HepG2 (cell line): Measurements from ENCODE around the gene COL27A1. TPM values are rescaled to one million over a fixed set of nuclear protein-coding genes. Genes with fewer than 3 reads are reported as not detected.

Experiments
- ATAC-seq: fragments of 200-7000 bp; cut with Tn5 transposase; 3 replicates; pipeline ENCODE4 v1.9.1; 2020; ENCODE audit warnings: mild to moderate bottlenecking, moderate library complexity
- BruUV-seq: library from RNA; stranded (reverse); fragments of 400-500 nt; replicated peaks from 2 replicates; lab custom pipeline; 2021; lab: Mats Ljungman, UMichigan
- CTCF ChIA-PET: fragments of 300-600 bp; formaldehyde crosslinking; extraction: SDS; loops from one replicate; lab custom pipeline; 2021; ENCODE audit warnings: low total read pairs, inconsistent platforms, low intra/inter-chr PET ratio; lab: Yijun Ruan, JAX
- POLR2A ChIA-PET: fragments of 350-600 bp; sonication (Branson Sonifier 250); formaldehyde crosslinking; loops from one replicate; lab custom pipeline; 2020; ENCODE audit warnings: antibody characterized with exemption, inconsistent platforms; lab: Yijun Ruan, JAX
- DNase-seq: peaks from one replicate; pipeline ENCODE4 v3.0.0-alpha.2; 2015; ENCODE audit warnings: low spot score
- FAIRE-seq: peaks from 3 replicates; lab custom pipeline; 2011; peaks lifted over from hg19 to GRCh38; lab: Jason Lieb, UNC
- H2AFZ ChIP-seq: one replicate; pipeline ENCODE4 v1.6.1; 2011; ENCODE audit warnings: low read length, inconsistent platforms
- H3K27ac ChIP-seq: fragments of 300-600 bp; 3 replicates; pipeline ENCODE4 v1.8.0; 2011; ENCODE audit warnings: mixed run types, mild to moderate bottlenecking, mixed read lengths, low read length, inconsistent platforms; ENCODE audit not compliant: insufficient read depth; ENCODE audit errors: extremely low read length
- H3K27me3 ChIP-seq, 2 experiments: fragments of 200-600 bp in 1 of 2; 2 replicates in 1 of 2; 3 replicates in 1 of 2; pipeline versions ENCODE4 v1.6.0 to v1.8.0; 2011; ENCODE audit warnings: low read length in 2 of 2, mild to moderate bottlenecking in 2 of 2, moderate library complexity in 2 of 2, inconsistent platforms in 1 of 2; ENCODE audit not compliant: insufficient read depth in 2 of 2, control insufficient read depth in 1 of 2
- H3K36me3 ChIP-seq, 2 experiments: fragments of 200-600 bp in 1 of 2; replicated peaks in 1 of 2; 2 replicates in 1 of 2; 3 replicates in 1 of 2; pipeline versions ENCODE4 v1.5.1 to v1.8.0; 2011; ENCODE audit warnings: low read length in 2 of 2, inconsistent platforms in 1 of 2; ENCODE audit not compliant: insufficient read depth in 2 of 2, control insufficient read depth in 1 of 2
- H3K4me1 ChIP-seq: 2 replicates; pipeline ENCODE4 v1.5.1; 2012; ENCODE audit warnings: low read length, inconsistent platforms; ENCODE audit not compliant: insufficient read depth
- H3K4me2 ChIP-seq: 2 replicates; pipeline ENCODE4 v1.6.0; 2011; ENCODE audit warnings: low read depth, low read length, inconsistent platforms
- H3K4me3 ChIP-seq, 3 experiments: fragments of 200-600 bp in 1 of 3; sonication (generic), shearing (Covaris generic) in 1 of 3; replicated peaks in 1 of 3; 2 replicates each; pipeline ENCODE4 v1.5.1; 2011 to 2016; ENCODE audit warnings: low read length in 3 of 3, inconsistent platforms in 2 of 3, low read depth in 2 of 3, mild to moderate bottlenecking in 2 of 3, control low read depth in 1 of 3, mixed read lengths in 1 of 3; ENCODE audit not compliant: insufficient read depth in 1 of 3
- H3K79me2 ChIP-seq: one replicate; pipeline ENCODE4 v1.6.1; 2011; ENCODE audit warnings: low read length, inconsistent platforms; ENCODE audit not compliant: insufficient read depth
- H3K9ac ChIP-seq: 2 replicates; pipeline ENCODE4 v1.6.0; 2011; ENCODE audit warnings: mild to moderate bottlenecking, low read depth, low read length, inconsistent platforms; ENCODE audit not compliant: insufficient read depth
- H3K9me3 ChIP-seq: 2 replicates; pipeline ENCODE4 v1.5.1; 2012; ENCODE audit warnings: mild to moderate bottlenecking, low read length
- H4K20me1 ChIP-seq: 2 replicates; pipeline ENCODE4 v1.6.0; 2011; ENCODE audit warnings: inconsistent platforms, mild to moderate bottlenecking, low read length, moderate library complexity; ENCODE audit not compliant: insufficient read depth
- IKZF1 ChIP-seq: fragments of 450-650 bp; IDR thresholded peaks from 2 replicates; pipeline ENCODE4 v1.7.1; 2016
- JDP2 ChIP-seq: sonication (generic); formaldehyde crosslinking; IDR thresholded peaks from 2 replicates; pipeline ENCODE4 v1.8.1; 2022; ENCODE audit warnings: missing genetic modification reagents, borderline replicate concordance
- NFYB ChIP-seq: sonication (generic); formaldehyde crosslinking; IDR thresholded peaks from 2 replicates; pipeline ENCODE4 v1.4.0; 2020; ENCODE audit warnings: missing genetic modification reagents
- NR3C1 ChIP-seq: sonication (generic); formaldehyde crosslinking; IDR thresholded peaks from 2 replicates; pipeline ENCODE4 v1.4.0; 2020; ENCODE audit warnings: missing genetic modification reagents
- ZFP1 ChIP-seq: IDR thresholded peaks from 2 replicates; pipeline ENCODE4 v1.6.1; 2016
- ZFX ChIP-seq: sonication (generic); formaldehyde crosslinking; IDR thresholded peaks from 2 replicates; pipeline ENCODE4 v1.4.0; 2020; ENCODE audit warnings: mild to moderate bottlenecking, low read depth, missing genetic modification reagents, moderate library complexity
- ZNF101 ChIP-seq: sonication (generic); formaldehyde crosslinking; IDR thresholded peaks from 2 replicates; pipeline ENCODE4 v1.4.0; 2020; ENCODE audit warnings: mild to moderate bottlenecking, low read depth, missing genetic modification reagents, borderline replicate concordance
- ZNF761 ChIP-seq: sonication (generic); formaldehyde crosslinking; conservative IDR thresholded peaks from 2 replicates; pipeline ENCODE4 v1.4.0; 2020; ENCODE audit warnings: mild to moderate bottlenecking, missing genetic modification reagents
- WGBS: methylation state at CpG from one replicate; pipeline ENCODE4 v1.1.6; 2017; ENCODE audit warnings: low lambda C conversion rate; 5-methylcytosine and 5-hydroxymethylcytosine counted together
- in situ Hi-C: cut with HindIII; loops from 2 replicates; pipeline ENCODE4 v1.10.0; 2017; ENCODE audit warnings: low pct_unique_long_range_greater_than_20kb; ENCODE audit not compliant: extremely low pct_ligation_motif_present
- intact Hi-C: fragments of 100-400 bp; cut with micrococcal nuclease; formaldehyde crosslinking; loops from one replicate; pipeline ENCODE4 v1.10.0; 2022; ENCODE audit not compliant: unreplicated experiment
- polyA plus RNA-seq, 8 experiments: library from polyadenylated mRNA; depleted of rRNA in 3 of 8; stranded (reverse) in 7 of 8; unstranded in 1 of 8; fragments of >200 nt; fragmentation: Illumina TruSeq in 4 of 8; extraction: Trizol in 4 of 8; gene quantifications; 2 replicates each; pipeline versions ENCODE4 v1.2.1 to v1.2.3, GENCODE V29; 2011 to 2016; ENCODE audit warnings: low read depth in 4 of 8, missing spikeins in 1 of 8, mixed read lengths in 1 of 8; ENCODE audit not compliant: insufficient read depth in 1 of 8
- total RNA-seq, 5 experiments: library from RNA; depleted of rRNA; stranded (reverse); fragments of >200 nt; fragmentation: Illumina TruSeq; extraction: Trizol; gene quantifications; 2 replicates each; pipeline ENCODE4 v1.2.3, GENCODE V29; 2016; ENCODE audit warnings: low read depth in 1 of 5
- TF ChIP-seq, protein P1 (sequence below): sonication (generic); formaldehyde crosslinking; IDR thresholded peaks from 2 replicates; pipeline ENCODE4; 2020; ENCODE audit warnings: missing genetic modification reagents, mild to moderate bottlenecking, borderline replicate concordance
- TF ChIP-seq, protein P2 (sequence below): sonication (generic); formaldehyde crosslinking; IDR thresholded peaks from 2 replicates; pipeline ENCODE4 v1.5.0; 2020; ENCODE audit warnings: mild to moderate bottlenecking, missing genetic modification reagents, borderline replicate concordance
- TF ChIP-seq, protein P3 (sequence below): sonication (generic); formaldehyde crosslinking; IDR thresholded peaks from 2 replicates; pipeline ENCODE4 v1.4.0; 2020; ENCODE audit warnings: mild to moderate bottlenecking, missing genetic modification reagents

COL27A1 gene
- total and polyA plus RNA-seq, 2 of the 13 experiments (the other 11 are each of a cell fraction or from before 2014, with no cell fraction given), result 71.3 to 89.1 TPM

GRCh38 chr9:114132550-114132918, 22.8 kb upstream of the COL27A1 start:
- intact Hi-C loops (loop anchor here (2.0 kb wide), 1 partner anchor 14 kb away; no protein-coding TSS in a partner anchor), in situ Hi-C loops (no loop called here)
- Histone ChIP-seq H3K27me3 (peaks cover 0 to 1% of the 10 kb centered on the region in 2 experiments; a peak in 1 of 5 replicates), H3K4me3 (no peak overlapping the region), H2AFZ (no peak overlapping the region), H3K4me2 (no peak overlapping the region), H3K4me1 (peaks cover 63% of the 10 kb centered on the region), H3K36me3 (no peaks in the 10 kb centered on the region), H3K27ac (no peak overlapping the region), H4K20me1 (no peaks in the 10 kb centered on the region), H3K79me2 (no peaks in the 10 kb centered on the region), H3K9ac (no peak overlapping the region), H3K9me3 (peaks cover 5% of the 10 kb centered on the region; the same call in 1 of the 2 replicates)
- POLR2A ChIA-PET, result interaction anchor here (1.1 to 5.6 kb wide), 4 partner anchors 9 to 24 kb away, joined by 4 to 30 read pairs (median 4); no protein-coding TSS in a partner anchor
- WGBS, result 50% methylated on average over 2 of the region's 7 CpGs
- no peak for DNase-seq
- no peak for ATAC-seq
- CTCF ChIA-PET, result no interaction called here
- no TSS peak for BruUV-seq
- no peak for FAIRE-seq
- TF ChIP-seq, protein P1, sequence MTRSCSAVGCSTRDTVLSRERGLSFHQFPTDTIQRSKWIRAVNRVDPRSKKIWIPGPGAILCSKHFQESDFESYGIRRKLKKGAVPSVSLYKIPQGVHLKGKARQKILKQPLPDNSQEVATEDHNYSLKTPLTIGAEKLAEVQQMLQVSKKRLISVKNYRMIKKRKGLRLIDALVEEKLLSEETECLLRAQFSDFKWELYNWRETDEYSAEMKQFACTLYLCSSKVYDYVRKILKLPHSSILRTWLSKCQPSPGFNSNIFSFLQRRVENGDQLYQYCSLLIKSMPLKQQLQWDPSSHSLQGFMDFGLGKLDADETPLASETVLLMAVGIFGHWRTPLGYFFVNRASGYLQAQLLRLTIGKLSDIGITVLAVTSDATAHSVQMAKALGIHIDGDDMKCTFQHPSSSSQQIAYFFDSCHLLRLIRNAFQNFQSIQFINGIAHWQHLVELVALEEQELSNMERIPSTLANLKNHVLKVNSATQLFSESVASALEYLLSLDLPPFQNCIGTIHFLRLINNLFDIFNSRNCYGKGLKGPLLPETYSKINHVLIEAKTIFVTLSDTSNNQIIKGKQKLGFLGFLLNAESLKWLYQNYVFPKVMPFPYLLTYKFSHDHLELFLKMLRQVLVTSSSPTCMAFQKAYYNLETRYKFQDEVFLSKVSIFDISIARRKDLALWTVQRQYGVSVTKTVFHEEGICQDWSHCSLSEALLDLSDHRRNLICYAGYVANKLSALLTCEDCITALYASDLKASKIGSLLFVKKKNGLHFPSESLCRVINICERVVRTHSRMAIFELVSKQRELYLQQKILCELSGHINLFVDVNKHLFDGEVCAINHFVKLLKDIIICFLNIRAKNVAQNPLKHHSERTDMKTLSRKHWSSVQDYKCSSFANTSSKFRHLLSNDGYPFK (CRISPR knock-in tag), result peak; percentile 93
- no peak for TF ChIP-seq NR3C1 (CRISPR knock-in tag)
- TF ChIP-seq NFYB (CRISPR knock-in tag), result no peak
- TF ChIP-seq ZNF761 (CRISPR knock-in tag), result no peak
- no peak for TF ChIP-seq ZFP1 (CRISPR knock-in tag)
- TF ChIP-seq, protein P2, sequence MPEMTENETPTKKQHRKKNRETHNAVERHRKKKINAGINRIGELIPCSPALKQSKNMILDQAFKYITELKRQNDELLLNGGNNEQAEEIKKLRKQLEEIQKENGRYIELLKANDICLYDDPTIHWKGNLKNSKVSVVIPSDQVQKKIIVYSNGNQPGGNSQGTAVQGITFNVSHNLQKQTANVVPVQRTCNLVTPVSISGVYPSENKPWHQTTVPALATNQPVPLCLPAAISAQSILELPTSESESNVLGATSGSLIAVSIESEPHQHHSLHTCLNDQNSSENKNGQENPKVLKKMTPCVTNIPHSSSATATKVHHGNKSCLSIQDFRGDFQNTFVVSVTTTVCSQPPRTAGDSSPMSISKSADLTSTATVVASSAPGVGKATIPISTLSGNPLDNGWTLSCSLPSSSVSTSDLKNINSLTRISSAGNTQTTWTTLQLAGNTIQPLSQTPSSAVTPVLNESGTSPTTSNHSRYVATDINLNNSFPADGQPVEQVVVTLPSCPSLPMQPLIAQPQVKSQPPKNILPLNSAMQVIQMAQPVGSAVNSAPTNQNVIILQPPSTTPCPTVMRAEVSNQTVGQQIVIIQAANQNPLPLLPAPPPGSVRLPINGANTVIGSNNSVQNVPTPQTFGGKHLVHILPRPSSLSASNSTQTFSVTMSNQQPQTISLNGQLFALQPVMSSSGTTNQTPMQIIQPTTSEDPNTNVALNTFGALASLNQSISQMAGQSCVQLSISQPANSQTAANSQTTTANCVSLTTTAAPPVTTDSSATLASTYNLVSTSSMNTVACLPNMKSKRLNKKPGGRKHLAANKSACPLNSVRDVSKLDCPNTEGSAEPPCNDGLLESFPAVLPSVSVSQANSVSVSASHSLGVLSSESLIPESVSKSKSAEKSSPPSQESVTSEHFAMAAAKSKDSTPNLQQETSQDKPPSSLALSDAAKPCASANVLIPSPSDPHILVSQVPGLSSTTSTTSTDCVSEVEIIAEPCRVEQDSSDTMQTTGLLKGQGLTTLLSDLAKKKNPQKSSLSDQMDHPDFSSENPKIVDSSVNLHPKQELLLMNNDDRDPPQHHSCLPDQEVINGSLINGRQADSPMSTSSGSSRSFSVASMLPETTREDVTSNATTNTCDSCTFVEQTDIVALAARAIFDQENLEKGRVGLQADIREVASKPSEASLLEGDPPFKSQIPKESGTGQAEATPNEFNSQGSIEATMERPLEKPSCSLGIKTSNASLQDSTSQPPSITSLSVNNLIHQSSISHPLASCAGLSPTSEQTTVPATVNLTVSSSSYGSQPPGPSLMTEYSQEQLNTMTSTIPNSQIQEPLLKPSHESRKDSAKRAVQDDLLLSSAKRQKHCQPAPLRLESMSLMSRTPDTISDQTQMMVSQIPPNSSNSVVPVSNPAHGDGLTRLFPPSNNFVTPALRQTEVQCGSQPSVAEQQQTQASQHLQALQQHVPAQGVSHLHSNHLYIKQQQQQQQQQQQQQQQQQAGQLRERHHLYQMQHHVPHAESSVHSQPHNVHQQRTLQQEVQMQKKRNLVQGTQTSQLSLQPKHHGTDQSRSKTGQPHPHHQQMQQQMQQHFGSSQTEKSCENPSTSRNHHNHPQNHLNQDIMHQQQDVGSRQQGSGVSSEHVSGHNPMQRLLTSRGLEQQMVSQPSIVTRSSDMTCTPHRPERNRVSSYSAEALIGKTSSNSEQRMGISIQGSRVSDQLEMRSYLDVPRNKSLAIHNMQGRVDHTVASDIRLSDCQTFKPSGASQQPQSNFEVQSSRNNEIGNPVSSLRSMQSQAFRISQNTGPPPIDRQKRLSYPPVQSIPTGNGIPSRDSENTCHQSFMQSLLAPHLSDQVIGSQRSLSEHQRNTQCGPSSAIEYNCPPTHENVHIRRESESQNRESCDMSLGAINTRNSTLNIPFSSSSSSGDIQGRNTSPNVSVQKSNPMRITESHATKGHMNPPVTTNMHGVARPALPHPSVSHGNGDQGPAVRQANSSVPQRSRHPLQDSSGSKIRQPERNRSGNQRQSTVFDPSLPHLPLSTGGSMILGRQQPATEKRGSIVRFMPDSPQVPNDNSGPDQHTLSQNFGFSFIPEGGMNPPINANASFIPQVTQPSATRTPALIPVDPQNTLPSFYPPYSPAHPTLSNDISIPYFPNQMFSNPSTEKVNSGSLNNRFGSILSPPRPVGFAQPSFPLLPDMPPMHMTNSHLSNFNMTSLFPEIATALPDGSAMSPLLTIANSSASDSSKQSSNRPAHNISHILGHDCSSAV, result no peak
- 0 out of 2 replicates have a peak, but pooled peaks have one; percentile 31 for TF ChIP-seq ZFX (CRISPR knock-in tag)
- TF ChIP-seq JDP2 (CRISPR knock-in tag), result no peak
- no peak for TF ChIP-seq ZNF101 (CRISPR knock-in tag)
- TF ChIP-seq, protein P3, sequence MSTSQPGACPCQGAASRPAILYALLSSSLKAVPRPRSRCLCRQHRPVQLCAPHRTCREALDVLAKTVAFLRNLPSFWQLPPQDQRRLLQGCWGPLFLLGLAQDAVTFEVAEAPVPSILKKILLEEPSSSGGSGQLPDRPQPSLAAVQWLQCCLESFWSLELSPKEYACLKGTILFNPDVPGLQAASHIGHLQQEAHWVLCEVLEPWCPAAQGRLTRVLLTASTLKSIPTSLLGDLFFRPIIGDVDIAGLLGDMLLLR (CRISPR knock-in tag), result no peak
- no peak for TF ChIP-seq IKZF1
